Measurements from ENCODE around the gene SEMA6C. TPM values are rescaled to one million over a fixed set of nuclear protein-coding genes. Genes with fewer than 3 reads are reported as not detected.

Gene SEMA6C
- total RNA-seq, 1 donor from 2014 or later: 4.3 TPM

DNA sequence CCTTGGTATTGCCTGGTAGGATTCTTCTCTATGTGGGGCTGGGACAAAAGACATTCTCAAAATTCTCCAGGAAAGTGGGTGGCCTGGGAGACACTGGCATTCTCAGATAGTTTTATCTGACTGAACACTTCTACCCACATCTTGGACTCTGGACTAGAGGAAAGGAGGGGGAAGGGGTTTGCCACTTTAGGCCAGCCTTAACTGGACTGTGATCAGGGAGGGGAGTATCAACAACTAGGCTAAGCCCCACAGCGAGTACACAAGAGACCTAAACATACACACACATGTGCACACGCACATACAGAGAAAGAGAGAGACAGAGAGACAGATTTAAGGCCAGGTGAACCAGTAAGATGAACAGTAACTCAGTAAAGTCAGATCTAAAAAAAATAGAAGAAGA, 1.2 kb upstream of the SEMA6C start:
- H3K4me3 Mint-ChIP-seq: peak overlapping the region; percentile 29
- DNase-seq (ENCODE audit: low spot score): no peak
- intact Hi-C loops (cut with micrococcal nuclease): loop anchor here (2.0 kb wide), 1 partner anchor 77 kb away; the partner anchor contains the start of gene GABPB2
- peaks cover 22% of the 10 kb centered on the region for H3K4me1 Mint-ChIP-seq (ENCODE audit: low read depth)
- no peak overlapping the region for H3K27ac Mint-ChIP-seq
- H3K36me3 Mint-ChIP-seq (ENCODE audit: low read depth): no peaks in the 10 kb centered on the region
- H3K9me3 Mint-ChIP-seq: no peaks in the 10 kb centered on the region
- peaks cover 20% of the 10 kb centered on the region for H3K27me3 Mint-ChIP-seq (ENCODE audit: insufficient read depth)

GRCh38 chr1:151147132-151147503, 687 bp upstream of the SEMA6C start:
- peaks cover 20% of the 10 kb centered on the region for H3K27me3 Mint-ChIP-seq (ENCODE audit: insufficient read depth)
- H3K4me3 Mint-ChIP-seq: peak overlapping the region; percentile 97
- peaks cover 22% of the 10 kb centered on the region for H3K4me1 Mint-ChIP-seq (ENCODE audit: low read depth)
- H3K9me3 Mint-ChIP-seq: no peaks in the 10 kb centered on the region
- no peaks in the 10 kb centered on the region for H3K36me3 Mint-ChIP-seq (ENCODE audit: low read depth)
- peak overlapping the region; percentile 53 for H3K27ac Mint-ChIP-seq
- intact Hi-C loops (cut with micrococcal nuclease): loop anchor here (2.0 kb wide), 1 partner anchor 76 kb away; the partner anchor contains the start of gene GABPB2
- no peak for DNase-seq (ENCODE audit: low spot score)

- Mint-ChIP-seq H3K4me1 (ENCODE audit: low read depth) (peaks cover 22% of the 10 kb centered on the region), H3K27ac (no peak overlapping the region), H3K36me3 (ENCODE audit: low read depth) (no peaks in the 10 kb centered on the region), H3K4me3 (peak overlapping the region; percentile 97), H3K9me3 (no peaks in the 10 kb centered on the region), H3K27me3 (ENCODE audit: insufficient read depth) (peaks cover 20% of the 10 kb centered on the region)
- no peak for DNase-seq (ENCODE audit: low spot score)
- intact Hi-C loops (cut with micrococcal nuclease): loop anchor here (1.0 to 2.0 kb wide), 3 partner anchors 10 to 75 kb away; partner anchors contain the start of genes GABPB2 and TNFAIP8L2
Observed at GRCh38 chr1:151146072-151146411, 389 bp downstream of the SEMA6C start.

DNA sequence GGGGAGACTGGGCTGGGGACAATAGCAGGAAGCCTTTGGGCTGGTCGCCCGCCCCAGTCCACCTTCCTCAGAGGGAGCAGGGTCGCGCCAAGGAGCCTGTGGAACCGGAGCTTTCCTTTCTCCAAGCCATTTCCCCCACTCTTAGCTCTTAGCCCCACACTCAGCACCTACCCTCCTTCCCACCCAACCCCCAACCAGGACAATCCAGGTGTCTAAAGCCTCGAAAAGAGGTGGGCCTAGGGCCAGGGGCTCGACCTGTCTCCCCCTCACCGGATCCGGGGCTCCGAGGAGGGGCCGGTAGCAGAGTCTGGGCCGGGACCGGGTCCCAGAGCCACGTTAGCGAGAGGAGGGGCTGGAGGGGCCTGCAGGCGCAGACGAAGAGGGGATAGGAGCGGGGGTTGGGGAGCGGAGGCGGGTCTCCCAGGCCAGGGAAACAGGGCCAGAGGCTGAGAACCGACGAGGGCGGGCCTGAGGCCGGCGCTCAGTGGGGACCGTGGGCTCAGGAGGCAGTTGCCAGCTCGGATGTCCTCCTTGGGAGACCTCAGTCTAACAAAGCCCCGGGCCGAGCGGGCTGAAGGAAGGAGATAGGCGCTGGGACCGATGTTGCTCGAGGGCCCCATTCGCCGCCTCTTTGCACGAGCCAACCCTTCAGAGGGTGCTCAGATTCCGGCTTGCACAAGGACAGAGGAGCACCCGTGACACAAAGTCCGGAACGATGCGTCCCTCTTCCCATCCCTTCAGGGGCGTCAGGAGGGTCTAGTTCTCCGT, 943 bp downstream of the SEMA6C start:
- DNase-seq (ENCODE audit: low spot score): no peak

DNA sequence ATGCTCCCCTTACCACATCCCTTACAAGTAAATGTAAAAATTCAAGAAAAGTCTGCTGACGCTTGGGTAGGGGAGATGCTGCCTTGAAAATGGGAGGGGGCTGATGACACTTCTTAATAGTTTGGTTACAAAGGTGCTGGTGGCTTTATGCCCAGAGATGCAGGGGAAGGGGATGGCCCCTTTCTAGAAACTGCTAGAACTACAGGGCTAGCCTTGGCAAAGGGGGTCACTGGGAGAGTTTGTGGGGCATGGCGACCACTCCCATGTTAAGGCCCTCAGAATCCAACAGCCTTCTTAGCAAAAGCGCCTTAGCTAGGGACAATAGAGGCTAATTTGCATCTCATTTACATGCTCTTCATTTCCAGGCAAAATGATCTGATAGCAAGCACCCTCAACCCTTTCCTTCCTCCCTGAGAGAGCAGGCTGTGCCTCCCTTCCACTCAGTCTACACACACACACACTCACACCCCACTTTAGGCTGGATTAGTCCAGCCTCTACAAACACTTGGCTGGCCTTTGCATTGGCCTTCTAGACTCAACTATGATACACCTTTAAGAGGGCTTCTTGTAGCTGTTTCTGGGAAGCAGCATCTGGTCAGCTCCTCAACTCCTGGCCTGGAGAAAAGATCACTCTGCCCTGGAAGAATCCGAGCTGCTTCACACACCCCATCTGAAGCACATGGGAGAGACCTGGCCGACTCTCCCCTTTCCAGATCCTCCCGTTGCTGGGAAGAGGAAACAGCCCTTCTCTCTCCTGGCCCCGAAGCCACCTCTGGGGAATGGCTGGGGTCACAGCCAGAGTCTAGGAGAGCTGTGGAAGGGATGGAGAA, 1.7 kb downstream of the SEMA6C start:
- H3K4me1 Mint-ChIP-seq (ENCODE audit: low read depth): peaks cover 22% of the 10 kb centered on the region
- H3K9me3 Mint-ChIP-seq: no peaks in the 10 kb centered on the region
- DNase-seq (ENCODE audit: low spot score): no peak
- peak overlapping the region; percentile 41 for H3K4me3 Mint-ChIP-seq
- no peak overlapping the region for H3K27ac Mint-ChIP-seq
- peaks cover 25% of the 10 kb centered on the region for H3K27me3 Mint-ChIP-seq (ENCODE audit: insufficient read depth)
- intact Hi-C loops (cut with micrococcal nuclease): no loop called here
- H3K36me3 Mint-ChIP-seq (ENCODE audit: low read depth): no peaks in the 10 kb centered on the region

More for the DNA sequence above, 943 bp downstream of the SEMA6C start:
- no peak overlapping the region for H3K27ac Mint-ChIP-seq
- no peaks in the 10 kb centered on the region for H3K9me3 Mint-ChIP-seq
- intact Hi-C loops (cut with micrococcal nuclease): loop anchor here (1.0 to 2.0 kb wide), 3 partner anchors 11 to 75 kb away; partner anchors contain the start of genes GABPB2 and TNFAIP8L2
- H3K4me1 Mint-ChIP-seq (ENCODE audit: low read depth): peaks cover 22% of the 10 kb centered on the region
- H3K27me3 Mint-ChIP-seq (ENCODE audit: insufficient read depth): peaks cover 20% of the 10 kb centered on the region
- H3K4me3 Mint-ChIP-seq: peak overlapping the region; percentile 97
- no peaks in the 10 kb centered on the region for H3K36me3 Mint-ChIP-seq (ENCODE audit: low read depth)

- Mint-ChIP-seq H3K36me3 (ENCODE audit: low read depth) (no peaks in the 10 kb centered on the region), H3K4me3 (no peak overlapping the region), H3K27ac (no peak overlapping the region), H3K9me3 (no peaks in the 10 kb centered on the region), H3K4me1 (ENCODE audit: low read depth) (peaks cover 22% of the 10 kb centered on the region), H3K27me3 (ENCODE audit: insufficient read depth) (peaks cover 31% of the 10 kb centered on the region)
- intact Hi-C loops (cut with micrococcal nuclease): no loop called here
- DNase-seq (ENCODE audit: low spot score): no peak
Observed at GRCh38 chr1:151143986-151144385, 2.4 kb downstream of the SEMA6C start.

DNA sequence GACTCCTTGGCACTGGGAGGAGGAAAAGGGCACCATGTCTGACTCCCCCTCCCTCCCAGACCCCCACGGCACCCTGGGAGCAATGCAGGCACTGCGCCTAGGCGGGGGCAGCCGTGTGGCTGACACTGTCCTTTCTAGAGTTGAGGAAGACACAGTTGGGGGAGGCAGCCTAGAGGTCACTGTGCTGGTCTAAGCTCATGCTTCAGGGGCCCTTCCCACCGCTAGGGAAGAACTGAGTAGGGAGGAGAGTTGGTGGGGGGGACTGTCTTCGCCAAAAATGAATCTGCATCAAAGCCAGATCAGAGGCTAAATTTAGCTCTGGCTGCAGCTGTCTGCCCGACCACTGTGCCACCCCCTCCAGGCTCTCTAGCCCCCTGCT, 3.4 kb downstream of the SEMA6C start:
- Mint-ChIP-seq H3K27ac (no peak overlapping the region), H3K9me3 (no peaks in the 10 kb centered on the region), H3K36me3 (ENCODE audit: low read depth) (no peaks in the 10 kb centered on the region), H3K4me3 (no peak overlapping the region), H3K4me1 (ENCODE audit: low read depth) (peaks cover 22% of the 10 kb centered on the region), H3K27me3 (ENCODE audit: insufficient read depth) (peaks cover 26% of the 10 kb centered on the region)
- intact Hi-C loops (cut with micrococcal nuclease): no loop called here
- no peak for DNase-seq (ENCODE audit: low spot score)

DNA sequence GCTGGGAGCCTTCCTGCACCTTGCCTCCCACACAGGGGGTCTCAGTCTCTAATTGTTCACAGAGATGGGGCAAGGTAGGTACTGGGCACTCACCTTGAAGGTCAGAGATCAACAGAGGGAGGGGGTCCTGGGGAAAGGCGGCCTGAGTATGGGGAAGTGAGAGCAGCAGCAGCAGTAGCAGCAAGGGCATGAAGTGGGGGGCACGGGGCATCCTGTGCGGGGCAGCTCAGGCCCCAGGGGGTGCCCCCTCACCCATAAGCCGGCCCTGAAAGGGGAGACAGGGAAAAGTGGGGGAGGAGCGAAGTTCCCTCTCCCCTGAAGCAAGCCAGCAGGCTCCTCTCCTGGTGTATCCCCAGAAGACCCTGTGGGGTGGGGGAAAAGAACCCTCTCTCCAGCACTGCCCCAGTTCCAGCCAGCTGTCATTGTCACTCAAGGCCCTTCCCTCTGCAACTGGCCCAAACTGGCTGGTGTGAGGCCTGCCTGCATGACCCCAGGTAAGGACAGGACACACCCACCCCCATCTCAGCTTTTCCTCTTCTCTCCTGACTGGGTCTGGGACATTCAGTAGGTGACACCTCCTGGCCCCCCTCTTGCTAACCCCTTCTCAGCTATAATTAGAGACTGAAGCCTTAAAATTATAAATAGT, 3.9 kb downstream of the SEMA6C start:
- Mint-ChIP-seq H3K27me3 (ENCODE audit: insufficient read depth) (peaks cover 26% of the 10 kb centered on the region), H3K27ac (no peak overlapping the region), H3K4me1 (ENCODE audit: low read depth) (peaks cover 19% of the 10 kb centered on the region), H3K9me3 (no peaks in the 10 kb centered on the region), H3K4me3 (no peak overlapping the region), H3K36me3 (ENCODE audit: low read depth) (no peaks in the 10 kb centered on the region)
- intact Hi-C loops (cut with micrococcal nuclease): no loop called here
- no peak for DNase-seq (ENCODE audit: low spot score)

GRCh38 chr1:151137789-151138188, 8.6 kb downstream of the SEMA6C start:
- Mint-ChIP-seq H3K4me3 (no peak overlapping the region), H3K9me3 (no peaks in the 10 kb centered on the region), H3K27ac (no peak overlapping the region), H3K4me1 (ENCODE audit: low read depth) (no peaks in the 10 kb centered on the region), H3K36me3 (ENCODE audit: low read depth) (no peaks in the 10 kb centered on the region), H3K27me3 (ENCODE audit: insufficient read depth) (peaks cover 14% of the 10 kb centered on the region)
- DNase-seq (ENCODE audit: low spot score): no peak
- intact Hi-C loops (cut with micrococcal nuclease): no loop called here

- Mint-ChIP-seq H3K9me3 (no peaks in the 10 kb centered on the region), H3K36me3 (ENCODE audit: low read depth) (no peaks in the 10 kb centered on the region), H3K27ac (no peak overlapping the region), H3K27me3 (ENCODE audit: insufficient read depth) (peaks cover 22% of the 10 kb centered on the region), H3K4me3 (no peak overlapping the region), H3K4me1 (ENCODE audit: low read depth) (no peaks in the 10 kb centered on the region)
- intact Hi-C loops (cut with micrococcal nuclease): no loop called here
- no peak for DNase-seq (ENCODE audit: low spot score)
Observed at GRCh38 chr1:151135433-151136385, 10.7 kb downstream of the SEMA6C start.

DNA sequence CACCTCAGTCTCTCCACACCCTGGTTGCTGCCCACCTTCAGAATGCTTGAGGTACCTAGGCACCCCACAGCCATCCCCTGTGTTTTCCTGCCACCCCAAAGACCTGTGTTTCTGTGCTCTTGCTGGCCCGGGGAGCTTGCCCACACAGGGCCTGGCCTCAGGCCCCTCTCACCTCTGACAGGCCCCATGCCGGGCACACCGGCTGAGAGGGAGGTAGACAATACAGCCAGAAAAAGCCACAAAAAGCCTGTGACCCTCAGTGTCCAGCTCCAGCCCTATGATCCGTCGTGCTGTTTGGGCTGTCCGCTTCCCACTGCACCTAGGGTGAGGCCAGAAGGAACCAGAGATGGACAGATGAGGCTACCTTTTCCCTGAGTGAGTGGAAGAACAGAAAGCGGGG, 11.4 kb downstream of the SEMA6C start:
- Mint-ChIP-seq H3K4me1 (ENCODE audit: low read depth) (no peaks in the 10 kb centered on the region), H3K4me3 (no peak overlapping the region), H3K27me3 (ENCODE audit: insufficient read depth) (peaks cover 18% of the 10 kb centered on the region), H3K9me3 (no peaks in the 10 kb centered on the region), H3K36me3 (ENCODE audit: low read depth) (no peaks in the 10 kb centered on the region), H3K27ac (no peak overlapping the region)
- no peak for DNase-seq (ENCODE audit: low spot score)
- intact Hi-C loops (cut with micrococcal nuclease): no loop called here

DNA sequence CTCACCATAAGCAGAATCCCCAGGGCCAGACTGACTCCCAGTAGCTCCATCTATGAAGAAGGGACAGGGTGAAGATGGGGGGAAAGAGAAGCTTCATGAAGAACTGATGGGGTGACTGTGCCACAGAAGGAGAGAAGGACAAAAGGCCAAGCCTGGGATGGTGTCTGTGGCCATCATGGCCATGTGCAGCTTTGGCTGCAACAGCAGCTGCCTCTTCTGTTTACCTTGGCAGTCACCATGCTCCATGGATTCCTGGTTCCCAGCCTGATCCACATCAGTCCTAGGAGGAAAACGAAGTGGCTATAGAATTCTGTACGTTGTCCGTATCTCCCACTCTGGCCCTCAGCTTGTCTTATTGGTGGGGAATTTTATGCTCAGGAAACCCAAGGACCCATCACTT, 12.0 kb downstream of the SEMA6C start:
- Mint-ChIP-seq H3K36me3 (ENCODE audit: low read depth) (no peaks in the 10 kb centered on the region), H3K4me1 (ENCODE audit: low read depth) (no peaks in the 10 kb centered on the region), H3K4me3 (no peak overlapping the region), H3K9me3 (no peaks in the 10 kb centered on the region), H3K27ac (no peak overlapping the region), H3K27me3 (ENCODE audit: insufficient read depth) (peaks cover 12% of the 10 kb centered on the region)
- intact Hi-C loops (cut with micrococcal nuclease): no loop called here
- no peak for DNase-seq (ENCODE audit: low spot score)
